Measurements from ENCODE around the gene KLF17. TPM values are rescaled to one million over a fixed set of nuclear protein-coding genes. Genes with fewer than 3 reads are reported as not detected.

Gene KLF17
- total and polyA plus RNA-seq, 2 donors (not counting 1 experiment from before 2014, with no cell fraction given), result not detected

DNA sequence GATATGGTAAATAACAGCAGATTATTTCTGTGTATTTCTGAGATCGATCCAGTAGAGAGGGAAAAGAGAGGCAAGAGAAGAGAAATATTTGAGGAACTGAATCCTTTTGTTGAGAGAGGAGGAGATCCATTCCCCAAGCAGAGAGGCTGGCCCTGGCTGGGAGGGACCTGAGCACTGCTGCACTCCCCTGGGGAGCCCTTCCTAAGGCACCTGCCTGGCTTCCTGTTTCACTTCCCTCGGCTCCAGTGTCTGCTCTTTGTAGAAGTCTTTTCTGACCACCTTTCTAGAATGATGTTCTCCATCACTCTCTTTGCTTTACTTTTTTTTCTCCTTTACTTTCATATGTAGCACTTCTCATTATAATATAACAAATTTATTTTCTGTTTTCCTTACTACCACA, 45.1 kb upstream of the KLF17 start:
- no peaks in the 10 kb centered on the region for H3K36me3 ChIP-seq (replicated peaks in 1 of 2; ENCODE audit: control extremely low read depth in 1 of 2, control insufficient read depth in 1 of 2, extremely low read depth in 1 of 2, insufficient read depth in 2 of 2, low read length in 1 of 2)
- no peaks in the 10 kb centered on the region for H3K27me3 ChIP-seq (replicated peaks in 1 of 4; ENCODE audit: control extremely low read depth in 1 of 4, control insufficient read depth in 3 of 4, insufficient read depth in 4 of 4, low read length in 3 of 4)
- intact Hi-C loops (cut with micrococcal nuclease), result no loop called here
- POLR2A ChIA-PET, result no interaction called here
- H3K4me2 ChIP-seq (replicated peaks; ENCODE audit: low read depth, low read length, poor library complexity, severe bottlenecking), result peak overlapping the region; percentile 45
- H3K4me3 ChIP-seq (ENCODE audit: control extremely low read depth in 1 of 5, extremely low read depth in 1 of 5, insufficient read depth in 1 of 5, low read depth in 2 of 5, low read length in 4 of 5), result no peak overlapping the region
- Mint-ChIP-seq H3K27ac (no peak overlapping the region), H3K27me3 (no peaks in the 10 kb centered on the region), H3K4me3 (no peak overlapping the region), H3K9me3 (ENCODE audit: insufficient read depth) (no peaks in the 10 kb centered on the region), H3K4me1 (peaks cover 35% of the 10 kb centered on the region)
- no peak overlapping the region for H3K9ac ChIP-seq (ENCODE audit: low read length)
- H2AFZ ChIP-seq (ENCODE audit: insufficient read depth, low read depth, low read length, poor library complexity, severe bottlenecking), result no peak overlapping the region
- no peak overlapping the region for H3K27ac ChIP-seq (ENCODE audit: low read length in 2 of 2)
- peak; percentile 57 for ATAC-seq (ENCODE audit: low read depth)
- no peaks in the 10 kb centered on the region for H4K20me1 ChIP-seq (ENCODE audit: control insufficient read depth, insufficient read depth, low read length, poor library complexity, severe bottlenecking)
- H3K4me1 ChIP-seq (ENCODE audit: control insufficient read depth in 2 of 2, insufficient read depth in 2 of 2, low read length in 2 of 2), result peaks cover 31 to 33% of the 10 kb centered on the region in 2 donors
- CTCF ChIA-PET, result interaction anchor here (1.3 kb wide), 1 partner anchor 27 kb away, joined by 3 read pairs; no protein-coding TSS in a partner anchor
- peak; percentile 59 for DNase-seq
- H3K79me2 ChIP-seq (ENCODE audit: control insufficient read depth, insufficient read depth, low read length), result no peaks in the 10 kb centered on the region
- 58% methylated on average over 1 of the region's 2 CpGs for WGBS (ENCODE audit: insufficient coverage)
- H3K9me3 ChIP-seq (ENCODE audit: control extremely low read depth in 1 of 3, control insufficient read depth in 2 of 3, insufficient read depth in 1 of 3, low read length in 2 of 3), result peaks cover 0 to 4% (median 0%) of the 10 kb centered on the region in 3 donors
- TF ChIP-seq EZH2 (IDR thresholded peaks at IDR 0.05; ENCODE audit: borderline replicate concordance, insufficient read depth, low read depth, low read length, poor library complexity, severe bottlenecking) (no peak), CTCF (IDR thresholded peaks at IDR 0.05) (no peak)

GRCh38 chr1:44074415-44074814, 44.2 kb upstream of the KLF17 start:
- intact Hi-C loops (cut with micrococcal nuclease), result no loop called here
- H3K4me2 ChIP-seq (replicated peaks; ENCODE audit: low read depth, low read length, poor library complexity, severe bottlenecking), result no peak overlapping the region
- H3K27ac ChIP-seq (ENCODE audit: low read length in 2 of 2), result no peak overlapping the region
- no peak overlapping the region for H3K4me3 Mint-ChIP-seq
- H3K4me3 ChIP-seq (ENCODE audit: control extremely low read depth in 1 of 5, extremely low read depth in 1 of 5, insufficient read depth in 1 of 5, low read depth in 2 of 5, low read length in 4 of 5), result no peak overlapping the region
- H3K9ac ChIP-seq (ENCODE audit: low read length), result no peak overlapping the region
- H4K20me1 ChIP-seq (ENCODE audit: control insufficient read depth, insufficient read depth, low read length, poor library complexity, severe bottlenecking), result no peaks in the 10 kb centered on the region
- H3K9me3 Mint-ChIP-seq (ENCODE audit: insufficient read depth), result no peaks in the 10 kb centered on the region
- peaks cover 22 to 24% of the 10 kb centered on the region in 2 donors for H3K4me1 ChIP-seq (ENCODE audit: control insufficient read depth in 2 of 2, insufficient read depth in 2 of 2, low read length in 2 of 2)
- no peaks in the 10 kb centered on the region for H3K79me2 ChIP-seq (ENCODE audit: control insufficient read depth, insufficient read depth, low read length)
- H2AFZ ChIP-seq (ENCODE audit: insufficient read depth, low read depth, low read length, poor library complexity, severe bottlenecking), result no peak overlapping the region
- ChIA-PET POLR2A (no interaction called here), CTCF (no interaction called here)
- WGBS (ENCODE audit: insufficient coverage), result no CpG with 5 or more reads among the region's 3 CpGs
- no peak overlapping the region for H3K27ac Mint-ChIP-seq
- no peaks in the 10 kb centered on the region for H3K27me3 ChIP-seq (replicated peaks in 1 of 4; ENCODE audit: control extremely low read depth in 1 of 4, control insufficient read depth in 3 of 4, insufficient read depth in 4 of 4, low read length in 3 of 4)
- H3K4me1 Mint-ChIP-seq, result peaks cover 26% of the 10 kb centered on the region
- no peak for ATAC-seq (ENCODE audit: low read depth)
- H3K9me3 ChIP-seq (ENCODE audit: control extremely low read depth in 1 of 3, control insufficient read depth in 2 of 3, insufficient read depth in 1 of 3, low read length in 2 of 3), result no peaks in the 10 kb centered on the region
- H3K27me3 Mint-ChIP-seq, result no peaks in the 10 kb centered on the region
- no peak for TF ChIP-seq CTCF (IDR thresholded peaks at IDR 0.05)
- TF ChIP-seq EZH2 (IDR thresholded peaks at IDR 0.05; ENCODE audit: borderline replicate concordance, insufficient read depth, low read depth, low read length, poor library complexity, severe bottlenecking), result no peak
- no peaks in the 10 kb centered on the region for H3K36me3 ChIP-seq (replicated peaks in 1 of 2; ENCODE audit: control extremely low read depth in 1 of 2, control insufficient read depth in 1 of 2, extremely low read depth in 1 of 2, insufficient read depth in 2 of 2, low read length in 1 of 2)
- DNase-seq, result no peak
